HG02943 (cell line): ENCODE results near the gene MYOD1.

Source experiments
- ATAC-seq: cut with Tn5 transposase; IDR thresholded peaks from one replicate; pipeline ENCODE4 v1.9.1; 2021; ENCODE audit warnings: mild to moderate bottlenecking, low read depth, moderate library complexity; ENCODE audit not compliant: unreplicated experiment

The MYOD1 gene

DNA sequence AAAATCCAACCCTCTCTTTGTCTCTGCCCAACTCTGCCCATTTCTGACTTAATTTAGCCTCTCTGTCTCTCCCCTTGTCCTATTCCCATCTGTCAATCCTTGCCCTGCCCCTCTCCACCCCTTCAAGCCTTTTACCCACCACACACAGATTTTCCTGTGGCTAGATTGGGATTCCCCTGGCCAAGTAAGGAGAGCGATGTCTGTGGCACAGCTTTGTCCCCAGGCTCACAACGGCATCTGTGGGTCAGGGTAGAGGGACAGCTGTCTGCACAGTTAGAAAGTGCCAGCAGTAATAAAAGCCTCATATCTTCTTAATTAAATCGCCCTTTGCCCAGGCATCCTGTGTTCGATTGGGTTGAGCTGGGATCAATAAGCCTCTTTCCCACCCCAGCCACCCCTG, 13.9 kb downstream of the MYOD1 start:
- ATAC-seq = no peak

DNA sequence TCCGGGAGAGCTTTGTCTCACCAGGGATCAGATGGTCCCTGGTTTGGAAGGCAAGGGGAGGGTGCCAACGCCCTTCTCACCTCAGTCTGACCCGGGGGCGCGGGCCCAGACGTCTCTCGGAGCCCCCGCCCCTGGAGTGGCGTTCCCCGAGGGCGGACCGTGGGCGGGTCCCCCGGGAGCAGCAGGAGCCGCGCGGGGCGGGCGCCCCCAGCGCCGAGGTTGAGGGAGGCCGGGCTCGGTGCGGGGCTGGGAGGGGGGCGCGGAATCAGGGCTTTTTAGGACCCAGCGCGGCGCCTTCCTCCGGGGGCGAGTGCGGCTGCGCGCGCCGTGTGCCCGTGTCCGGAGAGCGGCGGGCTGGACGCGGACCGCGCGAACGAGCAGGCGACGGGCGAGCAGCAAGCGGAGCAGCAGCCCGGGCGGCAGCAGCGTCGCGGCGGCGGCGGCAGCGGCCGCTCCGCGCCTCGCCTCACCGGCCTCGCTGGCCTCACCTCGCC, 15.1 kb downstream of the MYOD1 start, which contains the start of gene KCNC1:
TSS of gene KCNC1 (plus strand) at position 364 of the 494 bp plus-strand sequence. CDS start 1,222 bp downstream, outside the sequence.
- no peak for ATAC-seq

DNA sequence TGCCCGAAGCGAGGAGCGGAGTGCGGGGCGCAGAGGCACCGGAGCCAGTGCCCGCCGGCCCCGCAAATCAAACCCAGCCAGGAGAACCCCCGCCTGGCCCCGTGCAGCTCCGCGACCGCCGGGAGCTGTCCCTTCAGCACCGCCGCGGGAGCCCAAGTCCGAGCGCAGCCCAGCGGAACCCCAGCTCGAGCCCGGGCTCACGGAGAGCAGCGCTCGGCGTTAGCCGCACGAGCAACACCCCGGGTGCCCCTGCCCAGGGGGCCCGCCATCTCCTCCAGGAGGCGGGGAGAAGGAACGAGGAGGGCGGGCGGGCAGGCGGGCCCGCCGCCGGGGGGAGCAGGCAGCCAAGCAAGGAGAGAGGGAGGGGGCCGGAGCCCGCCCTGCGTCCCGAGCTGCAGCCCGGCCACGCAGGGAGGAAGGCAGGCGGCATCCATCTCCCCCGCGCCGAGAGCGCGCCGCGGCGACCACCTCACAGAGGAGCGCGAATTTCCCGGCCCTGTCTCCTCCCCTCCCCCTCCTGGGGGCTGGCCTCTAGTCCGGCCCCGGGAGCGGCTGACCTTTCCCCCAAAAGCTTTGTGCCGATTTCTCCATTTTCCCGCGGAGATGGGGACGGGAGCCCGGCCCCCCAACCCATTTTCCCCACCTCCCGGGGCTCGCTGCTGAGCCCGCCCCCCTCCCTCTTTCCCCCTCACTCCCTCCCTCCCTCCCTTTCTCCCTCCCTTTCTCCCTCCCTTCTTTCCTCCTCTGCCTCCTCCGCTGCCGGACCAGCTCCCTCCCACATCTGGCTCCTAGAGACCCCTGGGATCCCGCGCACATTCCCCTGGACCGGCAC, 15.8 kb downstream of the MYOD1 start:
- no peak for ATAC-seq

DNA sequence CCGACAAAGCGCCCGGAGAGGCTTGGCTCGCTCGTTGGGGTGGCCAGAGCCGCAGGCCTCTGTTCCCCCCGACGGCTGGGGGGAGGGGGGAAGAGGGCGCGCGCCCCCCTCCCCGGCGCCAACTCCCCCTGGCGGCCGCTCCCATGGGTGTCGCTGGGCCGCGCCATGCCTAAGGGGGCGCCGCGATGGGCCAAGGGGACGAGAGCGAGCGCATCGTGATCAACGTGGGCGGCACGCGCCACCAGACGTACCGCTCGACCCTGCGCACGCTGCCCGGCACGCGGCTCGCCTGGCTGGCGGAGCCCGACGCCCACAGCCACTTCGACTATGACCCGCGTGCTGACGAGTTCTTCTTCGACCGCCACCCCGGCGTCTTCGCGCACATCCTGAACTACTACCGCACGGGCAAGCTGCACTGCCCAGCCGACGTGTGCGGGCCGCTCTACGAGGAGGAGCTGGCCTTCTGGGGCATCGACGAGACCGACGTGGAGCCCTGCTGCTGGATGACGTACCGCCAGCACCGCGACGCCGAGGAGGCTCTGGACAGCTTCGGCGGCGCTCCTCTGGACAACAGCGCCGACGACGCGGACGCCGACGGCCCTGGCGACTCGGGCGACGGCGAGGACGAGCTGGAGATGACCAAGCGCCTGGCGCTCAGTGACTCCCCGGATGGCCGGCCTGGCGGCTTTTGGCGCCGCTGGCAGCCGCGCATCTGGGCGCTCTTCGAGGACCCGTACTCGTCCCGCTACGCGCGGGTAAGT, 16.6 kb downstream of the MYOD1 start:
- ATAC-seq = no peak

DNA sequence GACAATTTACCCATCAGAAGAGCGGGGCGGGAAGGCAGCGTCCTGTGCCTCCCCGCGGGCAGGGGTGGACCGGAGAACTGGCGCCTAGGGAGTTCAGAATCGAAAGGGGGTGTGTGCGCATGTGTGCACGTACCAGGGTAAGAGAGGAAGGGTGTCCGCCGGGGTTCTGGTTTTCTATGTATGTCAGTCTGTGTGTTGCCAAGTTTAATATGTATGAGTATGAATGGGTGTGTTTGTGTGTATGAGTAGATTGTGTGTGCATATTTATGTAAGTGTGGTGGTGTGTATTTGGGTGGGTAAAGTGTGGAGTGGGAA, 17.2 kb downstream of the MYOD1 start:
- ATAC-seq = no peak

DNA sequence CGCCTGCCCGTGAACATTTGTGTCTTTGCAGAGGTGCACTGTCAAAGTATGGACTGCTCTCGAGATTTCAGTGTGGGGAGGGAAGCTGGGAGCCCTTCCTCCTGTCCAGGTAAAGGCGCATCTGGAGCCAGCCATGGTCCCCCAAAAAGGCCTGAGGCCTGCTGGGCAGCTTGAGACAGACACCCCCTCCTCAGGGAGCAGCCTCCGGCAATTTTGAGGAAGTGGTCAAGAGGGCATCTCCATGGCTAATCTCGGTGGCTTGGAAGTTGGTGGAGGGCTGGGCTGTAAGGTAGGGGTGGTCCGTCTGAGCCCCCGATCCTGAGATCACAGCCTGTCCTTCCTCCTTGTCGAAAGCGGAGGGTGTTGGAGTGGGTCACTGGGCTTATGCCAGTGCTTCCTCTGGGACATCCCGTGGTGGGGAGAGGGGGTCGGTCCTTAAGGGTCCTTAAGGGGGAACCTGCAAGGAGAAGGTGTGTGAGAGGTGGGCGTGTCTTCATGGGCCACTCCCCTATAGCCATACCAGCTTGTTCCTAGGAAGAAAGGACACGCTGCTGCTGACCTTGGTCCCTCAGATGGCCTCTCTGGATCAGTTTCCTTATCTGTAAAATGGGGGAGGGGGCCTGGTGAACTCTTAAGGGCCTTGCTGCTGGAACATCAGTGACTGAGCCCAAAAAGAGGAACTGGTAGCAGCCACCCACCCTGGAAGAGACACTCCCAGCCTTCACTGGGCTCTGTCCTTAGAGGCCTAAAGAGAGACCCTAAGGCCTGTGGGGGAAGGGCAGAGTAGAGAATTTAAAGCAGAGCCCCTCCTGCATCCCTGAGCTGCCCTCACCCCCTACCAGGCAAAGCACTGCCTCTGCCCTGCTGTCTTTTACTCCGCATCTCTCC, 17.8 kb downstream of the MYOD1 start:
- no peak for ATAC-seq

DNA sequence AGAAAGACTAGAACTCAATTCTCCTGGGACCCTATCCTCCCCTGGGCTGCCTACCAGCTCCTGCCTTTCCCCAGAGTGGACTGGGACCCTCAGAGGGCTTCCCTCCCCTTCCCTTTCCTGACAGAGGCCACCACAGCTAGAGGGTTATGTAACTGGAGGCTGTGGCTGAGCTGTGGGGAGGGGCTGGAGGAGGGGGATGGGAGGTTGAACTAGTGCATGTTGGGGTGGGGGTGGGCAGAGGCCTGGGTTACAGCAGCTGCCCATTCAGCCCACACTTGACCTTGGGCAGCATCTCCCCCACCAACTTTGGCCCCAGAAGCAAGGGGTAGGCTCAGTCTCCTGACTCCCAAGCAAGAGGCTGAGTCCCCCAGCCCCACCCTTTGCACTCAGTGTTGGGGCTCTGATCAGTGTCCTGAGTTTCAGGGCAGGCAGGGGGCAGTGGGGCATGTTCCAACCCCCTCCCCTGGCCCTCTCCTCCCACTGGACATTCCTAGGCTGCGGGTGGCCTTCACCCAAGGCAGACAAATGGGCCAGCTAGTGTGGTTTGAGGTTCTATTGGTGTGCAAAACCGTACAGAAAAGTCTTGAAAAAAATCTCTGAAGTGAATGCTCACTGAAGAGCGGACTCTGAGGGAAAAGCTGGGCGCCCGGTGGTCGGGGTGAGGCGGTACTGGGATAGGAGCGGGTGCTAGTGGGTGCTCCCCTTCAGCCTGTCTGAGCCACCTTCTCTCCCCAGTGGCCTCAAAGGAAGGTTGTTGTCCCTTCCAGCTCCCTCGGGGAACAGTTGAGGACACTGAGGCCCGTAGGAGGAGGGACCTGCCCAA, 19.0 kb downstream of the MYOD1 start:
- ATAC-seq = no peak

DNA sequence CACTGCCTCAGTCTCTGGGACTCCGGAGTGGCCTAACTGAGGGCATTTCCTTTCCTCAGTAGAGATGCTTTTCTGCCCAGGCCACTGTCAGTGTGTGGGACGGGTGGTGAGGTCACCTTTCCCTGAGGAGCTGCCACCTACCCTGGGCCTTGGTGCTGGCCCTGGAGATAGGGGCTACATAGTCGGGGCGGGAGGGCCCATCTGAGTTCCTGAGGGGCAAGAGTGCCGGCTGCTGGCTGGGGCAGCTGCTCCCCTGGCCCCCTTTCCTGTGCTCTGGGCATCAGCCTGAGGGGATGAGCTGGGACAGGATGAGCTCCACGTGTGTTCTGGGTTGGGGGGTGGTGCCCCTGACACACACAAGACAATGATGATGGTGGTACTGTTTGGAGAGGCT, 20.6 kb downstream of the MYOD1 start:
- ATAC-seq = no peak

DNA sequence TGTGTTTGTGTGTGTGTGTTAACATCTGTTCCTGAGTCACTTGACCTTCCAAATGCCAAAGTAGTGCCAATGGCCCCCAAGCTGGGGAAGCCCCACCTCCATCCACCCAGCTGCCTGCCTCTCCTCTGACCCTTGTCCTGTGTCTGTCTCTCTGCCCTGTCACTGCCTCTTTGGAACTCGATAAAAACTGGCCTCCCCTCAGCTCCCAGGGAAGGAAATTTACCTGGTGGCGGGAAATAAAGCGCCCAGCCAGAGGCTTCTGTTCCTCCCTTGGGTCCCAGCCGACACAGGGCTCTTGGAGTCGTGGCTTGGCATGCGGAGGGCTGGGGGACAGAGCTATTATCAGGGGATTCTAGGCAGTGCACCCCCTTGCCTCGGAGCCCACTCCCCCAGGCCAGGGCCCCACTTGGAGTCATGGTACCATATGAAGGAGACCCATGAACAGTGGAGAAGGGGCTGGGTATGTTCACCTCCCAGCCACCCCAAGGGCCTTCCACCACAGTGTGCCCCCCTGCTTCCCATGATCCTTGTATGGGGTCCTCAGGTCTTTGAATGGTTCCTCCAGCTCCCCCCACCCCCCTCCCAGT, 21.4 kb downstream of the MYOD1 start:
- ATAC-seq = no peak

DNA sequence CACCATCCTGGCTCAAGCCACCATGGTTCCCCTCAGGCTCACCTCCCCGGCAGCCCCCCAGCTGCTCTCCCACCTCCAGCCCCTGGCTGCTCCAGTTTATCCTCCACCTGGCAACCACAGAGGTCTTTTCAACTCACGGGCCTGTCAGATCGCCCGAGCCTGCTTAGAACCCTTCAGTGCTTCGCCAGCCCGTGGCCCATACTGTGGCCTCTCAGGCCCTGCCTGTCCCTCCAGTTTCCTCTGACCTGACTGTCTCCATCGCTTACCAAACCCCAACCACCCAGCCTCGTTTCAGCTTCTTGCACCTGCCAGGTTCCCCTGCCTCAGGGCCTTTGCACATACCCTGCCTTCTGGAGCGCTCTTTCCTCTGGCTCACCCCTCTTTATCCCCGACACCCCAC, 22.1 kb downstream of the MYOD1 start:
- no peak for ATAC-seq

DNA sequence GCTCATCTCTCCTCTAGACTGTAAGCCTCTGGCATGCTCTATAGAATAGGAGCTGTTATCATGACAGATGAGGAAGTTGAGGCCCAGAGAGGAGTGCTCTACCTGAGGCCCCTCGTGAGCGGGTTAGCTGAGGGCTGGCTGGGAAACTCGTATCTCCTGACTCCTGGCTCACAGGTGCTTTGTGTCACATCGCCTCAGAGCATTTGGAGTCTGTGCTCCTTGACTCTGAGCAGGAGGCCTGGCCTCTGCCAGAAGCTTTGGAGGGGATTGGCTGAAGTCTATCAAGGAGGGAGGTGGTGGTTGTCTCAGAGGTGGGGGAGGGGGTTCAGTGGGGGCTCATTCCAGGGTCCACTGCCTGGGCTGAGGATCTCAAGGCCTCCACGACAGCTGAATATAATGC, 22.6 kb downstream of the MYOD1 start:
- no peak for ATAC-seq

DNA sequence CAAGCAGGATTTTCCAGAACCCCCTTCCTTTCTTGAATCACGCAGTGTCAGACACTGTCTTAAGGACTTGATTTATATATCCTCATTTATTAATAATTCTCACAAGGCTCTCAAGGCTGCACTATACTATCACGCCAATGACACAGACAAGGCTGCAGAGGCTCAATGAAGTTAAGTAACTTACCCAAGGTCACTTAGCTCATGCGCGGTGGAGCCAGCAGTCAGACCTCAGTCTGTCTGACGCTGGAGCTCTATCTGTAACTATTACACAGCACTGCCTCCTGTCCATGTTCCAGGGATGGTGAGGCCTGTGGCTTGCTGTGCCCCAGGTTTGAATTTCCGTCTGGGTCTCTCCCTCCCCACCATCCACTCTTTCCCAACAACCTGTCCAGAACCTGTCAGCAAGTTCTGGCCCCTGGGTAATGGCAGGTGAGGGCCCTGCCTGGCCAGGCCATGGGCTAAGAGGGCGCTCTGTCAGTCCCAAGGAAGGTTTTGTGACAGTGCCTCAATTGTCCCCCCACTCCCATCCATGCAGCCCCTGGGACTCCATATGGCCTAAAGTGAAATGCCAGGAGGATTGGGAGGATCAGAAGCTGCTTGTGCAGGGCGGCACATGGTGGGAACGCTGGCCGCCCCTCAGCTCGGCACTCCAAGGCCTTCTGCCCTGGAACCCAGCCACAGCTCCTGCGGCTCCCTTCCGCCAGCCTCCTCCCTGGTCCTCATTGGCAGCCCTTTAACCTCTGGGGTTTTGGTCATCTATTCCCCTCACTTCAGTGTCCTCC, 23.8 kb downstream of the MYOD1 start:
- no peak for ATAC-seq

DNA sequence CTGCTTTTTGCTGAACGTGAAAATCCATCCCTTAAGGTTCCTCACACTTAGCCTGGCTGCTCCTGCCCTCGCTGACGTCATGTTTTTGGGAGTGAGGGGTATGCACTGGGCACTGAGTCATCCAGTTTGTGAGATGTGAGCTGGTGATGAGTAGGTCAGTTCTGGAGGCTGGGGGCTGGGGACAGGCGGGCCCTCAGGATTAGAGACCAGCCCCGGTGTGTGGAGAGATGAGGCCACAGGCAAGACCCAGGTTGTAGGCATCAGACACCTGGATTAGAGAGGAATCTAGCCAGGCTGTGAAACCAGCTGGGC, 24.4 kb downstream of the MYOD1 start:
- ATAC-seq = no peak

DNA sequence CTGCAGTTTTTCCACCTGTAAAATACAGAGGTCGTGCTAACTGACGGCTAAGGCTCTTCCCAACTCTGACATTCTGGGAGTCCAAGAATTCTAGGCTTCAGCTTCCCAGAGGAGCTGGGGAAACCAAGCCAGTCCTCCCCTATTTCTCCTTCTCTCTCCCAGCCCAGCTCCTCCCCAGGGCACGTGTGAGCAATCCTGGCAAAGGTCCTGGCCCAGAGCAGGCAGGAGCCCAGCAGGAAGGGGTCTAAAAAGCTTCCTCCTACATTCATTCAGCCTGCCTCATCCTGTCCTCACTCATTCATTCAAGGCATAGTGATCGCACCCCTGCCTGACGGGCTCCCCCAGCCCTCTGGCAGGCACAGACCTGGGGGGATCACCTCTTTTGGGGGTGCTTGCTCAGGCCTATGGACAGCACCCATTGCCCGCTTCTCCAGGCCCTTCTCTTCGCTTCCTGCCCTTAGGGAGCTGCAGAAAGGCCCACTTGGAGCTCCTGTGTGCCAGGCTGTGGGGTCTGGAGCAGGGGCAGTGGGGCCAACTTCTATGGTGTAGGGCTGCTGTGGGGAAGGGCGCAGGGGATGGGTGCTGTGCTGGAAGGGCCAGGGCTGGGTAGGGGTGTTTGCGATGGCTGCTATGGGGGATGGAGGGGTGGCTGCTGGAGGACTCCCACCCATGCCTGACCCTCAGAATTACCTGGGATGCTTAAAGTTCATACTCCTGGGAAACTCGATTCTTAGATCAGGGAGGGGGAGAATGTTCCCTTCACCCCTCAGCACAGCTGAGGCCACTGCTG, 25.0 kb downstream of the MYOD1 start:
- ATAC-seq = no peak

DNA sequence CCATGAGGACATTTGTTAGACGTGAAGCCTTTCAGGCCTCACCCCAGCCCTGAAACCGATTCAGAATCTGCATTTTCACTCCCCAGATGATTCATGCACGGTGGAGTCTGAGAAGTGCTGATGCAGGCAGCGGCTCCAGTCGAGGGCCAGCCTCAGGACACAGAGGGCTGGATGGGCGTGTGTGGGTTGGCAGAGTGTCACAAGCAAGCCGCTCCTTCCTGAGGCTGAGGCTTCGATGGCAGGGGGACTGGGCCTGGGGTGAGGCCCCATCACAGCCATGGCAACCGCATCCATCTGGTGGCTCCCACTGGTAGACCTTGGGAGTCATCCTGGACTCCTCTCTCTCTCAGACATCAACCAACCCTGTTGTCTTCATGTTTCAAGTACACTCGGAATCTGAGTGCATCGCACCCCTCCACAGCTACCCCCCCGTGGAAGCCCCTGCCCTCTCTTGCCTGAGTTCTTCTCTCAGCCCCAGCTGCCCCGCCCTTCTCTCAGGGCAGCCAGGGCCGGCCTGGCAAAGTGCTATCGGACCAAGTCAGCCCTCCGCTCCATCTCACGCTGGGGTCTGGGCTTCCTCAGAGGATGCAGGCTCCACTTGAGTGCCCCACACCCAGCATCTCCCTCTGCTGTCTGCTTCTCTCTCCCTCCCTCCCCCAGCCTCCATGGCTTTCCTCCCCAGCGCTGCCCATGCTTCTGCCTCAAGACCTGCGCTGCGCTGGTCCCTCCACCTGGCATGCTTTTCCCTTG, 25.8 kb downstream of the MYOD1 start:
- no peak for ATAC-seq

DNA sequence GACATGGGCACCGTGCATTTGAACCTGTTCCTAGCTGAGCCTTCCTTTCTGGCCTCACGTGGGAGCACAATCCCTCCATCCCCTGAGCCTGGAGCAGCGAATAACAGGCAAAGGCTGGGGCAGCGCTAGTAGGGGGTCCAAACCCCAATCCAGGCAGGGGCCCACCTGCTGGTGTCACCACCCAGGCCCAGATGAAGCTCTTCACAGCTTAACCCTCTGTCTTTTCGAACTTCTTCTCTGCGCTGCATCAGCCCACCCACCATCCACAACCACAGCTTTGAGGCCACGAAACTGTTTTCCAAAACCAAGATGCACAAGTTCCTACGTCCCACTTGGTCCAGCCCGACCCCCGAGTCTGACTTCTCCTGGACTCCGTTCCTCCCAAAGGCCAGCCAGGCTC, 26.7 kb downstream of the MYOD1 start:
- no peak for ATAC-seq

DNA sequence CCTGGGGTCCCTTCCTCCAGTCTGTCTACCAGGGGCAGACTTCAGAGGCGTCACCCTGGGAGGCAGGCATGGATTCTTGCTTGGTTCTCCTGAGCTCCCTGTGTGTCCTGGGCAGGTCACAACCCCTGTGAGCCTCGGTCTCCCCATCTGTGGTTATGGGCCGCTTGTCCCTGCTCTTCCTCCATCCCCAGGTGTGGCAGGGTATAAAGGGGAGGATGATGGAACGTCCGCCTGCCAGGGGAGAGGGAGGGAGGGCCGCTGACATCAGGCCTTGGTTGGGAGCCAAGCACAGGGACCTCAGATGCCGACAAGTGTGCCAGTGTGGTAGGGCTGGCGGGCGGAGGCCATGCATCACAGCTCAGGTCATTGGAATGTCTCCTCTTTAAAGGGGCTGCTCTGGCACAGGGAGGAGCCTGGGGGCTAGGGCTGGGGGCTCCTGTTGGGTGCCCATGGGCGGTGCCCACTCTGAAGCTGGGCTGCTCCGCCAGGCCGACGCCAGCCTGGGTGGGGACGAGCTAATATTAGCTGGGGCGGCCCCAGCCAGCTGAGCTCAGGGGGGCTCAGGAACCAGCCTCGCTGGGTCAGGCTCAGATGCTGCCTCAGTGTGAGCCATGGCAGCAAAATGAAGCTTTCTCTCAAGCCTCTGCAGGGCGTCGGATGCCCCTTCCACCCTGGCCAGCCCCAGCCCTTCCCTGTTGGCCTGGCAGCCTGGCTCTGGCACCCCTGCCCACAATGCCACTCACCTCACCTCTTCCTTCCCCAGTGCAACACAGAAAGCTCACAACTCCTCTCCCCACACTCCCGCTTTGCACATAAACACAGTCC, 28.0 kb downstream of the MYOD1 start:
- ATAC-seq = no peak
